Bone marrow (tissue), 2 donors: ENCODE measurements around the gene TMEM132C.

Experiments used
- DNase-seq, 2 donors: peaks; one replicate each; lab custom pipeline; 2025; lab: John Stamatoyannopoulos, UW

TMEM132C gene

GRCh38 chr12:128607641-128608040, 340.7 kb downstream of the TMEM132C start:
- DNase-seq = no peak

GRCh38 chr12:128609861-128610260, 342.9 kb downstream of the TMEM132C start:
- no peak for DNase-seq

GRCh38 chr12:128611736-128612135, 344.8 kb downstream of the TMEM132C start:
- DNase-seq = no peak

- DNase-seq = no peak
Observed at GRCh38 chr12:128612150-128612850, 345.3 kb downstream of the TMEM132C start.

- DNase-seq = no peak
Observed at GRCh38 chr12:128613837-128614590, 347.0 kb downstream of the TMEM132C start.

- no peak for DNase-seq
Observed at GRCh38 chr12:128617304-128617833, 350.4 kb downstream of the TMEM132C start.

- no peak for DNase-seq
Observed at GRCh38 chr12:128619263-128619662, 352.3 kb downstream of the TMEM132C start.

- no peak for DNase-seq
Observed at GRCh38 chr12:128621304-128621703, 354.3 kb downstream of the TMEM132C start.

GRCh38 chr12:128623748-128624147, 356.8 kb downstream of the TMEM132C start:
- DNase-seq = no peak

GRCh38 chr12:128626808-128627320, 359.9 kb downstream of the TMEM132C start:
- no peak for DNase-seq

GRCh38 chr12:128627659-128628058, 360.7 kb downstream of the TMEM132C start:
- DNase-seq = no peak

- DNase-seq = no peak
Observed at GRCh38 chr12:128629979-128630378, 363.0 kb downstream of the TMEM132C start.

GRCh38 chr12:128637642-128638606, 371.0 kb downstream of the TMEM132C start:
- no peak for DNase-seq

- no peak for DNase-seq
Observed at GRCh38 chr12:128639089-128639488, 372.1 kb downstream of the TMEM132C start.

GRCh38 chr12:128643155-128643554, 376.2 kb downstream of the TMEM132C start:
- DNase-seq = no peak

- peak in 1 of 2 donors; percentile 3 for DNase-seq
Observed at GRCh38 chr12:128644664-128645296, 377.8 kb downstream of the TMEM132C start.

- DNase-seq = no peak
Observed at GRCh38 chr12:128649902-128650301, 382.9 kb downstream of the TMEM132C start.

- DNase-seq = no peak
Observed at GRCh38 chr12:128652136-128652751, 385.3 kb downstream of the TMEM132C start.

- DNase-seq = no peak
Observed at GRCh38 chr12:128654468-128654867, 387.5 kb downstream of the TMEM132C start.

- no peak for DNase-seq
Observed at GRCh38 chr12:128657378-128657777, 390.4 kb downstream of the TMEM132C start.
